EH (cell line): ENCODE measurements around the gene TTYH1.

Experiments
- DNase-seq: peaks from one replicate; pipeline ENCODE4 v3.0.0-alpha.2; 2015; ENCODE audit warnings: low read depth

Gene TTYH1

GRCh38 chr19:54481326-54481930 lies 66.2 kb downstream of the TTYH1 start:
- DNase-seq: peak; percentile 50

- peak; percentile 1 for DNase-seq
These were observed 67.6 kb downstream of the TTYH1 start for GRCh38 chr19:54482889-54483288.

- no peak for DNase-seq
These were observed 69.2 kb downstream of the TTYH1 start for GRCh38 chr19:54484451-54484850.

- DNase-seq: no peak
These were observed 70.6 kb downstream of the TTYH1 start for GRCh38 chr19:54485851-54486250.
